ENCODE measurements around the gene SCARB1. TPM values are rescaled to one million over a fixed set of nuclear protein-coding genes. Genes with fewer than 3 reads are reported as not detected.

SCARB1 gene
- total and polyA plus RNA-seq, 2 of the 13 experiments (the other 11 are each of a cell fraction or from before 2014, with no cell fraction given) = 63.4 to 160 TPM

DNA sequence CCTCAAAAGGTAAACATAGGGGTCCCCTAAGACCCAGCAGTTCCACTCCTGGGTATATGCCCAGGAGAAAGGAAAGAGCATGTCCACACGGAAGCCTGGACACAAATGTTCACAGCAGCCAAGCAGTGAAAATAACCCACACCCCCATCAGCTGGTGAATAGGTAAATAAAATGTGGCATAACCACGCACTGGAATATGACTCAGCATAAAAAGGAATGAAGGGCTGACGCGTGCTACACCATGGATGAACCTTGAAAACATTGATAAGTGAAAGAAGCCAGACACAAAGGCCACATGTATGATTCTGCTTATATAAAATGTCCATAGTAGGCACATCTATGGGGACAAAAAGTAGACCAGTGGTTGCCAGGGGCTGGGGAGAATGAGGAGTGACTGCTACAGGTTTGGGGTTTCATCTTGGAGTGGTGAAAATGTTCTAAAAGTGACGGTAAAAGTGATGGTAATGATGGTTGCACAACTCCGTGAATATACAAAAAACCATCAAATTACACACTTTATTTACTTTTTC, 3.8 kb upstream of the SCARB1 start (continued):
- TF ChIP-seq, protein P1, sequence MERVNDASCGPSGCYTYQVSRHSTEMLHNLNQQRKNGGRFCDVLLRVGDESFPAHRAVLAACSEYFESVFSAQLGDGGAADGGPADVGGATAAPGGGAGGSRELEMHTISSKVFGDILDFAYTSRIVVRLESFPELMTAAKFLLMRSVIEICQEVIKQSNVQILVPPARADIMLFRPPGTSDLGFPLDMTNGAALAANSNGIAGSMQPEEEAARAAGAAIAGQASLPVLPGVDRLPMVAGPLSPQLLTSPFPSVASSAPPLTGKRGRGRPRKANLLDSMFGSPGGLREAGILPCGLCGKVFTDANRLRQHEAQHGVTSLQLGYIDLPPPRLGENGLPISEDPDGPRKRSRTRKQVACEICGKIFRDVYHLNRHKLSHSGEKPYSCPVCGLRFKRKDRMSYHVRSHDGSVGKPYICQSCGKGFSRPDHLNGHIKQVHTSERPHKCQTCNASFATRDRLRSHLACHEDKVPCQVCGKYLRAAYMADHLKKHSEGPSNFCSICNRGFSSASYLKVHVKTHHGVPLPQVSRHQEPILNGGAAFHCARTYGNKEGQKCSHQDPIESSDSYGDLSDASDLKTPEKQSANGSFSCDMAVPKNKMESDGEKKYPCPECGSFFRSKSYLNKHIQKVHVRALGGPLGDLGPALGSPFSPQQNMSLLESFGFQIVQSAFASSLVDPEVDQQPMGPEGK (CRISPR knock-in tag; IDR thresholded peaks at IDR 0.05) = 0 out of 2 replicates have a peak, but pooled peaks have one; percentile 32
- TF ChIP-seq ZSCAN12 (CRISPR knock-in tag; IDR thresholded peaks at IDR 0.05) (no peak), MXD4 (CRISPR knock-in tag; IDR thresholded peaks at IDR 0.05) (no peak), NFE2 (CRISPR knock-in tag; IDR thresholded peaks at IDR 0.05) (peak; percentile 79; the same call in 1 of the 2 replicates), STAT5B (CRISPR knock-in tag; IDR thresholded peaks at IDR 0.05) (no peak), ERF (CRISPR knock-in tag; IDR thresholded peaks at IDR 0.05) (peak; percentile 24; the same call in 1 of the 2 replicates), HMG20B (CRISPR knock-in tag; conservative IDR thresholded peaks at IDR 0.05) (no peak), ATF7 (IDR thresholded peaks at IDR 0.05) (no peak), ATF7 (CRISPR knock-in tag; IDR thresholded peaks at IDR 0.05) (no peak), PPARG (CRISPR knock-in tag; conservative IDR thresholded peaks at IDR 0.05) (no peak), SOX13 (IDR thresholded peaks at IDR 0.05) (no peak), SOX13 (CRISPR knock-in tag; conservative IDR thresholded peaks at IDR 0.05 in 1 of 2, IDR thresholded peaks at IDR 0.05 in 1 of 2) (no peak; a peak in 1 of 4 replicates), FOSL2 (CRISPR knock-in tag; IDR thresholded peaks at IDR 0.05) (peak; percentile 68), MBNL3 (CRISPR knock-in tag; conservative IDR thresholded peaks at IDR 0.05) (no peak)
- TF ChIP-seq, protein P2, sequence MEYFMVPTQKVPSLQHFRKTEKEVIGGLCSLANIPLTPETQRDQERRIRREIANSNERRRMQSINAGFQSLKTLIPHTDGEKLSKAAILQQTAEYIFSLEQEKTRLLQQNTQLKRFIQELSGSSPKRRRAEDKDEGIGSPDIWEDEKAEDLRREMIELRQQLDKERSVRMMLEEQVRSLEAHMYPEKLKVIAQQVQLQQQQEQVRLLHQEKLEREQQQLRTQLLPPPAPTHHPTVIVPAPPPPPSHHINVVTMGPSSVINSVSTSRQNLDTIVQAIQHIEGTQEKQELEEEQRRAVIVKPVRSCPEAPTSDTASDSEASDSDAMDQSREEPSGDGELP (IDR thresholded peaks at IDR 0.05; ENCODE audit: borderline replicate concordance, low read depth) = peak; percentile 97
- TF ChIP-seq, protein P3, sequence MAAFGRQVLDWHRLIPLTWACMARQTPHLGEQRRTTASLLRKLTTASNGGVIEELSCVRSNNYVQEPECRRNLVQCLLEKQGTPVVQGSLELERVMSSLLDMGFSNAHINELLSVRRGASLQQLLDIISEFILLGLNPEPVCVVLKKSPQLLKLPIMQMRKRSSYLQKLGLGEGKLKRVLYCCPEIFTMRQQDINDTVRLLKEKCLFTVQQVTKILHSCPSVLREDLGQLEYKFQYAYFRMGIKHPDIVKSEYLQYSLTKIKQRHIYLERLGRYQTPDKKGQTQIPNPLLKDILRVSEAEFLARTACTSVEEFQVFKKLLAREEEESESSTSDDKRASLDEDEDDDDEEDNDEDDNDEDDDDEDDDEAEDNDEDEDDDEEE (CRISPR knock-in tag; IDR thresholded peaks at IDR 0.05) = no peak
- TF ChIP-seq, protein P4, sequence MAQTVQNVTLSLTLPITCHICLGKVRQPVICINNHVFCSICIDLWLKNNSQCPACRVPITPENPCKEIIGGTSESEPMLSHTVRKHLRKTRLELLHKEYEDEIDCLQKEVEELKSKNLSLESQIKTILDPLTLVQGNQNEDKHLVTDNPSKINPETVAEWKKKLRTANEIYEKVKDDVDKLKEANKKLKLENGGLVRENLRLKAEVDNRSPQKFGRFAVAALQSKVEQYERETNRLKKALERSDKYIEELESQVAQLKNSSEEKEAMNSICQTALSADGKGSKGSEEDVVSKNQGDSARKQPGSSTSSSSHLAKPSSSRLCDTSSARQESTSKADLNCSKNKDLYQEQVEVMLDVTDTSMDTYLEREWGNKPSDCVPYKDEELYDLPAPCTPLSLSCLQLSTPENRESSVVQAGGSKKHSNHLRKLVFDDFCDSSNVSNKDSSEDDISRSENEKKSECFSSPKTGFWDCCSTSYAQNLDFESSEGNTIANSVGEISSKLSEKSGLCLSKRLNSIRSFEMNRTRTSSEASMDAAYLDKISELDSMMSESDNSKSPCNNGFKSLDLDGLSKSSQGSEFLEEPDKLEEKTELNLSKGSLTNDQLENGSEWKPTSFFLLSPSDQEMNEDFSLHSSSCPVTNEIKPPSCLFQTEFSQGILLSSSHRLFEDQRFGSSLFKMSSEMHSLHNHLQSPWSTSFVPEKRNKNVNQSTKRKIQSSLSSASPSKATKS (CRISPR knock-in tag; IDR thresholded peaks at IDR 0.05) = no peak
- TF ChIP-seq, protein P5, sequence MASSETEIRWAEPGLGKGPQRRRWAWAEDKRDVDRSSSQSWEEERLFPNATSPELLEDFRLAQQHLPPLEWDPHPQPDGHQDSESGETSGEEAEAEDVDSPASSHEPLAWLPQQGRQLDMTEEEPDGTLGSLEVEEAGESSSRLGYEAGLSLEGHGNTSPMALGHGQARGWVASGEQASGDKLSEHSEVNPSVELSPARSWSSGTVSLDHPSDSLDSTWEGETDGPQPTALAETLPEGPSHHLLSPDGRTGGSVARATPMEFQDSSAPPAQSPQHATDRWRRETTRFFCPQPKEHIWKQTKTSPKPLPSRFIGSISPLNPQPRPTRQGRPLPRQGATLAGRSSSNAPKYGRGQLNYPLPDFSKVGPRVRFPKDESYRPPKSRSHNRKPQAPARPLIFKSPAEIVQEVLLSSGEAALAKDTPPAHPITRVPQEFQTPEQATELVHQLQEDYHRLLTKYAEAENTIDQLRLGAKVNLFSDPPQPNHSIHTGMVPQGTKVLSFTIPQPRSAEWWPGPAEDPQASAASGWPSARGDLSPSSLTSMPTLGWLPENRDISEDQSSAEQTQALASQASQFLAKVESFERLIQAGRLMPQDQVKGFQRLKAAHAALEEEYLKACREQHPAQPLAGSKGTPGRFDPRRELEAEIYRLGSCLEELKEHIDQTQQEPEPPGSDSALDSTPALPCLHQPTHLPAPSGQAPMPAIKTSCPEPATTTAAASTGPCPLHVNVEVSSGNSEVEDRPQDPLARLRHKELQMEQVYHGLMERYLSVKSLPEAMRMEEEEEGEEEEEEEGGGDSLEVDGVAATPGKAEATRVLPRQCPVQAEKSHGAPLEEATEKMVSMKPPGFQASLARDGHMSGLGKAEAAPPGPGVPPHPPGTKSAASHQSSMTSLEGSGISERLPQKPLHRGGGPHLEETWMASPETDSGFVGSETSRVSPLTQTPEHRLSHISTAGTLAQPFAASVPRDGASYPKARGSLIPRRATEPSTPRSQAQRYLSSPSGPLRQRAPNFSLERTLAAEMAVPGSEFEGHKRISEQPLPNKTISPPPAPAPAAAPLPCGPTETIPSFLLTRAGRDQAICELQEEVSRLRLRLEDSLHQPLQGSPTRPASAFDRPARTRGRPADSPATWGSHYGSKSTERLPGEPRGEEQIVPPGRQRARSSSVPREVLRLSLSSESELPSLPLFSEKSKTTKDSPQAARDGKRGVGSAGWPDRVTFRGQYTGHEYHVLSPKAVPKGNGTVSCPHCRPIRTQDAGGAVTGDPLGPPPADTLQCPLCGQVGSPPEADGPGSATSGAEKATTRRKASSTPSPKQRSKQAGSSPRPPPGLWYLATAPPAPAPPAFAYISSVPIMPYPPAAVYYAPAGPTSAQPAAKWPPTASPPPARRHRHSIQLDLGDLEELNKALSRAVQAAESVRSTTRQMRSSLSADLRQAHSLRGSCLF (CRISPR knock-in tag; IDR thresholded peaks at IDR 0.05; ENCODE audit: borderline replicate concordance) = no peak
- TF ChIP-seq, protein P6, sequence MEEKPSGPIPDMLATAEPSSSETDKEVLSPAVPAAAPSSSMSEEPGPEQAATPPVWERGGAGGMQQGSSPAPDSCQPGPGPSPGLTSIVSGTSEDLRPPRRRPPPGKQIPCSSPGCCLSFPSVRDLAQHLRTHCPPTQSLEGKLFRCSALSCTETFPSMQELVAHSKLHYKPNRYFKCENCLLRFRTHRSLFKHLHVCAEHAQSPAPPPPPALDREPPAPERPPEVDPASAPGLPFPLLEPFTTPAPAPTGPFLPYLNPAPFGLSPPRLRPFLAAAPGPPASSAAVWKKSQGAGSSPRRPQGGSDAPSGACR (CRISPR knock-in tag; IDR thresholded peaks at IDR 0.05) = no peak
